Upper lobe of left lung (tissue), 4 donors: ENCODE measurements around the gene TMEM154.

ENCODE experiments used
- POLR2A ChIP-seq, 4 donors: fragments of 450-650 bp; IDR thresholded peaks; one replicate each; pipeline ENCODE4 v1.5.1; 2016 to 2017; ENCODE audit warnings: antibody characterized with exemption in 4 of 4, mild to moderate bottlenecking in 2 of 4
- POLR2AphosphoS5 ChIP-seq, 2 donors: sonication (generic); formaldehyde crosslinking; IDR thresholded peaks; one replicate each; pipeline ENCODE4 v1.5.1; 2017; ENCODE audit warnings: antibody characterized with exemption in 2 of 2
- TF ChIP-seq, protein P1 (sequence below), 6 experiments: fragments of 450-650 bp in 4 of 6; fragments of 200-600 bp in 2 of 6; sonication (generic) in 2 of 6; IDR thresholded peaks; one replicate each; pipeline ENCODE4 v1.5.1; 2016 to 2019; ENCODE audit warnings: antibody characterized with exemption in 6 of 6

DNA sequence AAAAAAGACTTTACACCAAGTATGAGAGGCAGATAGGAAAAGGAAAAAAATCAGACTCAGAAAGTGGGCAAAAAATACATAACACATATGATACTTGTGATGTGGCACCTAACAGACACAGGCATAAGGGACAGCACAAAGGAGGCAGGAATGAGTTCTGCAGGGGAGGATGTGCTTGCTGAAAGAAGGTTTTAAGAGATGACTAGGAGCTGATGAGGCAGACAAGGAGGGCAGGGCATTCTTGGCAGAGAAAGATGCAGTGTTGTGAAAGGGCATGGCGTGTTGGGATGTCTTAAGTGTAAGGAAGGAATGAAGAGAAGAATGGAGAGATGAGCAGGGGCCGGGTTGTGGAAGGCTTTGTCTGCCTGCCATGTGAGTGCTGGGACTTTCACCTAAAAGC, 49.7 kb upstream of the TMEM154 start:
- TF ChIP-seq, protein P1, sequence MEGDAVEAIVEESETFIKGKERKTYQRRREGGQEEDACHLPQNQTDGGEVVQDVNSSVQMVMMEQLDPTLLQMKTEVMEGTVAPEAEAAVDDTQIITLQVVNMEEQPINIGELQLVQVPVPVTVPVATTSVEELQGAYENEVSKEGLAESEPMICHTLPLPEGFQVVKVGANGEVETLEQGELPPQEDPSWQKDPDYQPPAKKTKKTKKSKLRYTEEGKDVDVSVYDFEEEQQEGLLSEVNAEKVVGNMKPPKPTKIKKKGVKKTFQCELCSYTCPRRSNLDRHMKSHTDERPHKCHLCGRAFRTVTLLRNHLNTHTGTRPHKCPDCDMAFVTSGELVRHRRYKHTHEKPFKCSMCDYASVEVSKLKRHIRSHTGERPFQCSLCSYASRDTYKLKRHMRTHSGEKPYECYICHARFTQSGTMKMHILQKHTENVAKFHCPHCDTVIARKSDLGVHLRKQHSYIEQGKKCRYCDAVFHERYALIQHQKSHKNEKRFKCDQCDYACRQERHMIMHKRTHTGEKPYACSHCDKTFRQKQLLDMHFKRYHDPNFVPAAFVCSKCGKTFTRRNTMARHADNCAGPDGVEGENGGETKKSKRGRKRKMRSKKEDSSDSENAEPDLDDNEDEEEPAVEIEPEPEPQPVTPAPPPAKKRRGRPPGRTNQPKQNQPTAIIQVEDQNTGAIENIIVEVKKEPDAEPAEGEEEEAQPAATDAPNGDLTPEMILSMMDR (IDR thresholded peaks at IDR 0.05): no peak
- TF ChIP-seq POLR2A (IDR thresholded peaks at IDR 0.05) (no peak), POLR2AphosphoS5 (IDR thresholded peaks at IDR 0.05) (no peak)
